ENCODE data around the gene RDH14. TPM values are rescaled to one million over a fixed set of nuclear protein-coding genes. Genes with fewer than 3 reads are reported as not detected.

RDH14 gene
- 27.5 TPM for total RNA-seq

GRCh38 chr2:18560031-18560796 is at the start of gene RDH14:
TSS of gene RDH14 (minus strand) at chr2:18560653. CDS start at chr2:18560572, 81 bp downstream.

GRCh38 chr2:18589354-18589753 is 28.9 kb upstream of the RDH14 start, which contains the start of gene NT5C1B:
TSS of gene NT5C1B (minus strand) at chr2:18589569. CDS start at chr2:18589468, 101 bp downstream.

Small RNA genes lying within 50 kb of the gene (small RNA-seq; reads per million reads assigned to genes)
- gene RNU6-1215P: not detected

Other genes with a start within 250 kb of the RDH14 start
- not detected for gene NT5C1B, start 28.9 kb upstream of the RDH14 start, total RNA-seq